GM12865 (cell line): Measurements from ENCODE around the gene MXRA7.
"Not testable (repeated sequence)": the region's sequence is repeated elsewhere in the genome, so short reads cannot be mapped to it uniquely, and the experiment has no call there.

Experiments used
- DNase-seq: peaks from one replicate; pipeline ENCODE4 v3.0.0; 2010; ENCODE audit warnings: low read depth
- H3K4me3 ChIP-seq: 2 replicates; pipeline ENCODE4 v1.5.1; 2011; ENCODE audit warnings: mild to moderate bottlenecking, low read depth, low read length, control low read depth
- CTCF ChIP-seq: IDR thresholded peaks from 2 replicates; pipeline ENCODE4 v1.5.1; 2011; ENCODE audit warnings: low read length, control low read depth, low read depth, inconsistent platforms; ENCODE audit not compliant: insufficient read depth; ENCODE audit errors: missing control alignments

The MXRA7 gene

DNA sequence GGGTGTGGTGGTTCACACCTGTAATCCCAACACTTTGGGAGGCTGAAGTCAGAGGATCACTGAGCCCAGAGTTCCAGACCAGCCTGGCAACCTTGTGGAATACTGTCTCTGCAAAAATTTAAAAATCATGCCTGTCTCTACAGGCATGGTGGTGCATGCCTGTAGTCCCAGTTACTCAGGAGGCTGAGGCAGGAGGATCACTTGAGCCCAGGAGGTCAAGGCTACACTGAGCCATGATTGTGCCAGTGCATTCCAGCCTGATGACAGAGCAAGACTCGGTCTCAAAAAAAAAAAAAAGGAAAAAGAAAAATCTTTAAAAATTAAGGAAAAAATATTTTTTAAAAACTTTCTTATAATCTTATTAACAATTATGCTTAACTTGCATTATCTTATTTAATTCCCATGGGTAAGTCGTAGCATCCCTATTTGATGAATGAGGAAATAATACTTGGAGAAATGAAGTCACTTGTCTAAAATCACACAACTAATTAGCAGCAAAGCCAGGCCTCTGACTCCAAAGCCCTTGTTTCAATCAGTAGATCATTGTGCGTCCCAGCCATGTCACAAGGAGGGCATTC, 40.7 kb upstream of the MXRA7 start:
- DNase-seq: no peak
- TF ChIP-seq CTCF: no peak
- H3K4me3 ChIP-seq: no peak overlapping the region

DNA sequence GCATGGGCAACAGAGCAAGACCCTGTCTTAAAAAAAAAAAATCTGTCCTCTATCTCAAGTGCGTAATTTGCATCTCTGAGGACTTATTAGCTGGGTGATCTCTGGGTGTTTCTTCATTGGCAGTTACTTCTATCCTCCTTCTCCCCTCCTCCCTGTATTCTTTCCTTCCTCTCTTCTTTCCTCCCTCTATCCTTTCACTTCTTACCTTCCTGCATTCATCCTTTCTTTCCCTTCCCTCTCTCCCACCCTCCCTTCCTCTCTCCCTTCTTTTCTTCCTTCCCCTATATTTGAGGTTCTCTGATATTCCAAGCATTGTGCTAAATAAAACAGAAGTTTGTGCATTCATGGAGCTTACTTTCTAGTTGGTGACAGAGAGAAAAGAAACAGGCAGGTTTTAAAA, 37.9 kb upstream of the MXRA7 start:
- no peak for DNase-seq
- H3K4me3 ChIP-seq: no peak overlapping the region
- TF ChIP-seq CTCF: no peak

- DNase-seq: no peak
- no peak overlapping the region for H3K4me3 ChIP-seq
- no peak for TF ChIP-seq CTCF
These were observed 37.1 kb upstream of the MXRA7 start for GRCh38 chr17:76747716-76748363.

- DNase-seq, H3K4me3 ChIP-seq: not testable (repeated sequence)
These were observed 35.0 kb upstream of the MXRA7 start for GRCh38 chr17:76745785-76746184.

GRCh38 chr17:76744747-76745146, 34.0 kb upstream of the MXRA7 start:
- no peak overlapping the region for H3K4me3 ChIP-seq
- no peak for DNase-seq
- no peak for TF ChIP-seq CTCF

- no peak for DNase-seq
- no peak for TF ChIP-seq CTCF
- no peak overlapping the region for H3K4me3 ChIP-seq
These were observed 32.2 kb upstream of the MXRA7 start for GRCh38 chr17:76742958-76743357.

- no peak for TF ChIP-seq CTCF
- no peak overlapping the region for H3K4me3 ChIP-seq
- DNase-seq: no peak
These were observed 29.8 kb upstream of the MXRA7 start for GRCh38 chr17:76740329-76741118.

DNA sequence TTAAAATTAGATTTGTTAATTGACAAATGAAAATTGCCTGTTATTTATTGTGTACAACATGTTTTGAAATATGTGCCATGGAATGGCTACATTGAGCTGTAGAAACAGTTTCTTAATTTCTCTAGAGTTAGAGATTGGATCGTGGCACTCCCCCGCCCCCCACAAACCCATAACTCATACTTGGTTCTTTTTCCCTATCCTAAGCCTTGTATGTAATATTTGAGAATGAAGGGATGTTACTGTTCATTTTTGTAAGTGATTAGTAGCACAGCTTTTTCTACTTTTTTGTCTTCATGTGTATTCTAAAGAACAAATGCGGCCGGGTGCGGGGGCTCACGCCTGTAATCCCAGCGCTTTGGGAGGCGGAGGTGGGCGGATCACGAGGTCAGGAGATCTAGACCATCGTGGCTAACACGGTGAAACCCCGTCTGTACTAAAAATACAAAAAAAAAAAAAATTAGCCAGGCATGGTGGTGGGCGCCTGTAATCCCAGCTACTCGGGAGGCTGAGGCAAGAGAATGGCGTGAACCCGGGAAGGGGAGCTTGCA, 28.9 kb upstream of the MXRA7 start:
- DNase-seq, H3K4me3 ChIP-seq: not testable (repeated sequence)
